Measurements from ENCODE around the gene VAC14.

The VAC14 gene

GRCh38 chr16:70764632-70765031, 36.3 kb downstream of the VAC14 start:
- no peak for DNase-seq (ENCODE audit: low read depth in 2 of 2)

- DNase-seq (ENCODE audit: low read depth in 2 of 2): no peak
Observed at GRCh38 chr16:70760221-70760620, 40.7 kb downstream of the VAC14 start.

- no peak for DNase-seq (ENCODE audit: low read depth in 2 of 2)
Observed at GRCh38 chr16:70759666-70760065, 41.3 kb downstream of the VAC14 start.

GRCh38 chr16:70758786-70759185, 42.2 kb downstream of the VAC14 start:
- DNase-seq (ENCODE audit: low read depth in 2 of 2): no peak

GRCh38 chr16:70757183-70757582, 43.8 kb downstream of the VAC14 start:
- no peak for DNase-seq (ENCODE audit: low read depth in 2 of 2)

GRCh38 chr16:70756071-70756470, 44.9 kb downstream of the VAC14 start:
- DNase-seq (ENCODE audit: low read depth in 2 of 2): no peak

GRCh38 chr16:70754851-70755600, 45.9 kb downstream of the VAC14 start:
- DNase-seq (ENCODE audit: low read depth in 2 of 2): no peak

- no peak for DNase-seq (ENCODE audit: low read depth in 2 of 2)
Observed at GRCh38 chr16:70754371-70754770, 46.6 kb downstream of the VAC14 start.

GRCh38 chr16:70753694-70754325, 47.1 kb downstream of the VAC14 start:
- no peak for DNase-seq (ENCODE audit: low read depth in 2 of 2)

GRCh38 chr16:70753228-70753627, 47.7 kb downstream of the VAC14 start:
- no peak for DNase-seq (ENCODE audit: low read depth in 2 of 2)

- DNase-seq (ENCODE audit: low read depth in 2 of 2): no peak
Observed at GRCh38 chr16:70752426-70752825, 48.5 kb downstream of the VAC14 start.

- DNase-seq (ENCODE audit: low read depth in 2 of 2): no peak
Observed at GRCh38 chr16:70751593-70751992, 49.4 kb downstream of the VAC14 start.

- DNase-seq (ENCODE audit: low read depth in 2 of 2): no peak
Observed at GRCh38 chr16:70750893-70751467, 50.0 kb downstream of the VAC14 start.

- DNase-seq (ENCODE audit: low read depth in 2 of 2): no peak
Observed at GRCh38 chr16:70749681-70750601, 51.0 kb downstream of the VAC14 start.

GRCh38 chr16:70749006-70749678, 51.8 kb downstream of the VAC14 start:
- no peak for DNase-seq (ENCODE audit: low read depth in 2 of 2)

- no peak for DNase-seq (ENCODE audit: low read depth in 2 of 2)
Observed at GRCh38 chr16:70747703-70748631, 53.0 kb downstream of the VAC14 start.

GRCh38 chr16:70746708-70747424, 54.1 kb downstream of the VAC14 start:
- no peak for DNase-seq (ENCODE audit: low read depth in 2 of 2)

GRCh38 chr16:70746040-70746707, 54.8 kb downstream of the VAC14 start:
- DNase-seq (ENCODE audit: low read depth in 2 of 2): no peak

GRCh38 chr16:70745536-70746025, 55.4 kb downstream of the VAC14 start:
- DNase-seq (ENCODE audit: low read depth in 2 of 2): no peak

All from stimulated activated CD8-positive, alpha-beta memory T cell treated with anti-CD3 and anti-CD28 coated beads, Interleukin-2, amount 100 ng/mL, for 1 hour (primary cell).